Fibroblast of lung (primary cell): ENCODE results near the gene ARHGEF38. TPM values are rescaled to one million over a fixed set of nuclear protein-coding genes. Genes with fewer than 3 reads are reported as not detected.
"Not testable (repeated sequence)": the region's sequence is repeated elsewhere in the genome, so short reads cannot be mapped to it uniquely, and the experiment has no call there.

Experiments
- DNase-seq, 2 donors: peaks; one replicate each; pipeline versions ENCODE4 v3.0.0 to v3.0.0-alpha.2; 2010; ENCODE audit warnings: low read depth in 2 of 2
- H2AFZ ChIP-seq: 2 replicates; pipeline ENCODE4 v1.5.1; 2012; ENCODE audit warnings: low read length, control low read depth, inconsistent platforms
- H3K27ac ChIP-seq: 2 replicates; pipeline ENCODE4 v1.5.1; 2011; ENCODE audit warnings: low read length, control low read depth; ENCODE audit not compliant: insufficient read depth
- H3K27me3 ChIP-seq: 2 replicates; pipeline ENCODE4 v1.5.1; 2011; ENCODE audit warnings: mild to moderate bottlenecking, low read length; ENCODE audit not compliant: control insufficient read depth, insufficient read depth
- H3K36me3 ChIP-seq: 2 replicates; pipeline ENCODE4 v1.5.1; 2011; ENCODE audit warnings: low read length; ENCODE audit not compliant: control insufficient read depth, insufficient read depth
- H3K4me1 ChIP-seq: 2 replicates; pipeline ENCODE4 v1.5.1; 2011; ENCODE audit warnings: low read length; ENCODE audit not compliant: control insufficient read depth, insufficient read depth; ENCODE audit errors: extremely low read depth
- H3K4me2 ChIP-seq: 2 replicates; pipeline ENCODE4 v1.5.1; 2011; ENCODE audit warnings: low read length, control low read depth; ENCODE audit not compliant: insufficient read depth; ENCODE audit errors: extremely low read depth
- H3K4me3 ChIP-seq, 4 experiments: fragments of 200-600 bp in 1 of 4; sonication (generic) in 1 of 4; replicated peaks in 1 of 4; 2 replicates each; pipeline ENCODE4 v1.5.1; 2011 to 2016; ENCODE audit warnings: low read length in 4 of 4, low read depth in 3 of 4, mild to moderate bottlenecking in 3 of 4, control low read depth in 2 of 4, inconsistent platforms in 1 of 4, mixed read lengths in 1 of 4; ENCODE audit not compliant: insufficient read depth in 1 of 4; ENCODE audit errors: control extremely low read depth in 1 of 4
- H3K79me2 ChIP-seq: 2 replicates; pipeline ENCODE4 v1.5.1; 2012; ENCODE audit warnings: mild to moderate bottlenecking, low read length, inconsistent platforms; ENCODE audit not compliant: control insufficient read depth, insufficient read depth
- H3K9ac ChIP-seq: 2 replicates; pipeline ENCODE4 v1.5.1; 2011; ENCODE audit warnings: mild to moderate bottlenecking, low read length, control low read depth; ENCODE audit not compliant: insufficient read depth
- H3K9me3 ChIP-seq: 2 replicates; pipeline ENCODE4 v1.5.1; 2012; ENCODE audit warnings: low read depth, low read length; ENCODE audit not compliant: control insufficient read depth, insufficient read depth
- H4K20me1 ChIP-seq: 2 replicates; pipeline ENCODE4 v1.5.1; 2011; ENCODE audit warnings: low read length; ENCODE audit not compliant: control insufficient read depth, insufficient read depth; ENCODE audit errors: extremely low read depth
- CTCF ChIP-seq, 2 donors: IDR thresholded peaks in 1 of 2; conservative IDR thresholded peaks in 1 of 2; 1 replicate in 1 of 2; 2 replicates in 1 of 2; pipeline ENCODE4 v1.5.1; 2011 to 2012; ENCODE audit warnings: low read length in 2 of 2, control low read depth in 1 of 2, inconsistent platforms in 1 of 2, low read depth in 1 of 2, mild to moderate bottlenecking in 1 of 2
- EZH2 ChIP-seq: IDR thresholded peaks from 2 replicates; pipeline ENCODE4 v1.5.1; 2012; ENCODE audit warnings: low read length, control low read depth, mild to moderate bottlenecking; ENCODE audit errors: missing control alignments
- polyA plus RNA-seq, 2 donors: library from polyadenylated mRNA; depleted of rRNA in 1 of 2; stranded (reverse) in 1 of 2; unstranded in 1 of 2; fragments of >200 nt; gene quantifications; 2 replicates each; pipeline ENCODE4 v1.2.1, GENCODE V29; 2011 to 2012; ENCODE audit warnings: missing spikeins in 1 of 2
- total RNA-seq: library from RNA; depleted of rRNA; stranded (reverse); fragments of >200 nt; gene quantifications from 2 replicates; pipeline ENCODE4 v1.2.1, GENCODE V29; 2014

Gene ARHGEF38
- total and polyA plus RNA-seq, 2 donors (not counting 1 experiment from before 2014, with no cell fraction given) = not detected

- Histone ChIP-seq H3K79me2 (no peaks in the 10 kb centered on the region), H3K4me1 (no peaks in the 10 kb centered on the region), H3K27me3 (no peaks in the 10 kb centered on the region), H3K27ac (no peak overlapping the region), H3K4me2 (no peak overlapping the region), H2AFZ (no peak overlapping the region), H3K4me3 (no peak overlapping the region), H4K20me1 (no peaks in the 10 kb centered on the region), H3K9ac (no peak overlapping the region), H3K9me3 (no peaks in the 10 kb centered on the region), H3K36me3 (peaks cover 3% of the 10 kb centered on the region)
- TF ChIP-seq CTCF (conservative IDR thresholded peaks at IDR 0.05 in 1 of 2, IDR thresholded peaks at IDR 0.05 in 1 of 2; ENCODE audit: low read depth in 1 of 2, low read length in 2 of 2) (no peak), EZH2 (no peak)
- DNase-seq = no peak
Observed at GRCh38 chr4:105686571-105686970, 134.2 kb downstream of the ARHGEF38 start.

- not testable (repeated sequence) for H3K9me3 ChIP-seq, H3K4me1 ChIP-seq, H3K9ac ChIP-seq, H4K20me1 ChIP-seq, H2AFZ ChIP-seq, H3K27me3 ChIP-seq, H3K4me3 ChIP-seq, H3K36me3 ChIP-seq, DNase-seq, H3K27ac ChIP-seq, H3K4me2 ChIP-seq, H3K79me2 ChIP-seq
Observed at GRCh38 chr4:105694812-105695211, 142.4 kb downstream of the ARHGEF38 start.

- not testable (repeated sequence) for H3K36me3 ChIP-seq, H3K4me1 ChIP-seq, H4K20me1 ChIP-seq, H3K79me2 ChIP-seq, H3K4me3 ChIP-seq, H3K9me3 ChIP-seq, H3K9ac ChIP-seq, H3K27me3 ChIP-seq, H3K27ac ChIP-seq, H2AFZ ChIP-seq, DNase-seq, H3K4me2 ChIP-seq
Observed at GRCh38 chr4:105695832-105696231, 143.4 kb downstream of the ARHGEF38 start.

GRCh38 chr4:105698607-105699006 lies 146.2 kb downstream of the ARHGEF38 start:
- Histone ChIP-seq H3K27me3 (no peaks in the 10 kb centered on the region), H3K36me3 (no peaks in the 10 kb centered on the region), H3K4me1 (no peaks in the 10 kb centered on the region), H3K4me2 (no peak overlapping the region), H3K9me3 (no peaks in the 10 kb centered on the region), H4K20me1 (no peaks in the 10 kb centered on the region), H3K79me2 (peaks cover 7% of the 10 kb centered on the region), H3K4me3 (no peak overlapping the region), H2AFZ (no peak overlapping the region), H3K27ac (no peak overlapping the region), H3K9ac (no peak overlapping the region)
- TF ChIP-seq CTCF (conservative IDR thresholded peaks at IDR 0.05 in 1 of 2, IDR thresholded peaks at IDR 0.05 in 1 of 2; ENCODE audit: low read depth in 1 of 2, low read length in 2 of 2) (no peak), EZH2 (no peak)
- DNase-seq = no peak
